GM19372 (cell line): ENCODE data around the gene GLI3.

Experiments
- ATAC-seq: cut with Tn5 transposase; IDR thresholded peaks from one replicate; pipeline ENCODE4 v1.9.1; 2021; ENCODE audit warnings: mild to moderate bottlenecking, low read depth, moderate library complexity; ENCODE audit not compliant: unreplicated experiment

GLI3 gene

GRCh38 chr7:42091461-42092291, 145.3 kb downstream of the GLI3 start:
- no peak for ATAC-seq

- no peak for ATAC-seq
Measured at GRCh38 chr7:42090806-42091205, 146.2 kb downstream of the GLI3 start.

- ATAC-seq = no peak
Measured at GRCh38 chr7:42090056-42090455, 147.0 kb downstream of the GLI3 start.

GRCh38 chr7:42087616-42088015, 149.4 kb downstream of the GLI3 start:
- no peak for ATAC-seq

- no peak for ATAC-seq
Measured at GRCh38 chr7:42085531-42085930, 151.5 kb downstream of the GLI3 start.

- ATAC-seq = no peak
Measured at GRCh38 chr7:42084263-42084662, 152.7 kb downstream of the GLI3 start.

- no peak for ATAC-seq
Measured at GRCh38 chr7:42083284-42083683, 153.7 kb downstream of the GLI3 start.

GRCh38 chr7:42082144-42082543, 154.9 kb downstream of the GLI3 start:
- no peak for ATAC-seq

GRCh38 chr7:42081671-42082070, 155.3 kb downstream of the GLI3 start:
- no peak for ATAC-seq

GRCh38 chr7:42080841-42081586, 156.0 kb downstream of the GLI3 start:
- no peak for ATAC-seq

- ATAC-seq = no peak
Measured at GRCh38 chr7:42077271-42078135, 159.5 kb downstream of the GLI3 start.

- ATAC-seq = no peak
Measured at GRCh38 chr7:42076870-42077269, 160.1 kb downstream of the GLI3 start.

- ATAC-seq = no peak
Measured at GRCh38 chr7:42075418-42075817, 161.6 kb downstream of the GLI3 start.

- ATAC-seq = no peak
Measured at GRCh38 chr7:42074076-42074475, 162.9 kb downstream of the GLI3 start.

GRCh38 chr7:42071372-42072261, 165.4 kb downstream of the GLI3 start:
- no peak for ATAC-seq

- ATAC-seq = no peak
Measured at GRCh38 chr7:42070068-42070467, 166.9 kb downstream of the GLI3 start.

GRCh38 chr7:42069590-42069989, 167.4 kb downstream of the GLI3 start:
- no peak for ATAC-seq

- no peak for ATAC-seq
Measured at GRCh38 chr7:42068554-42069280, 168.3 kb downstream of the GLI3 start.

- no peak for ATAC-seq
Measured at GRCh38 chr7:42065942-42066341, 171.1 kb downstream of the GLI3 start.
